GM12873 (cell line): ENCODE data around the gene TPH1.

Experiments
- CTCF ChIP-seq: IDR thresholded peaks from 2 replicates; pipeline ENCODE4 v1.5.1; 2012; ENCODE audit warnings: low read depth, mild to moderate bottlenecking, moderate library complexity, low read length, control low read depth; ENCODE audit not compliant: insufficient read depth; ENCODE audit errors: missing control alignments

The TPH1 gene

GRCh38 chr11:18063862-18064434, 17.9 kb upstream of the TPH1 start:
- no peak for TF ChIP-seq CTCF

GRCh38 chr11:18063125-18063524, 17.1 kb upstream of the TPH1 start:
- TF ChIP-seq CTCF: no peak

DNA sequence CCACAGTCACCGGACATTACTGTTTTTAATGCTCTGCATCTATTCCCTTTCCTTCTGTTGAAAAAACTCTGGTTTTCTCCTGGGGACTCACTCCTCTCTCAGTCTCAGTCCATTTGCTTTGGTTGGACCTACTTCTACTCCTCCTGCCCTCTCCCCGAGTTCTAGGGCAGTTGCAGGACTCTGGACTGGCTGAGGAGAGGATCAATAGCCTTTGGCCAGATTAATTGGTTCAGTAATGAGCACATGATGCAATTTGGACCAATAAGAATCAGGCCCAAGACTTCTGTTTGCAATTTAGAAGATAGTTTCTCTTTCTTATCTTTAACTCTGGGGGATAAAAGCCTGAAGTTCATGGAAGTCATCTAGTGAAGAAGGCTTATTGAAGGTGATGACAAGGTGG, 15.3 kb upstream of the TPH1 start:
- no peak for TF ChIP-seq CTCF

GRCh38 chr11:18056561-18057181, 10.6 kb upstream of the TPH1 start:
- TF ChIP-seq CTCF: no peak

DNA sequence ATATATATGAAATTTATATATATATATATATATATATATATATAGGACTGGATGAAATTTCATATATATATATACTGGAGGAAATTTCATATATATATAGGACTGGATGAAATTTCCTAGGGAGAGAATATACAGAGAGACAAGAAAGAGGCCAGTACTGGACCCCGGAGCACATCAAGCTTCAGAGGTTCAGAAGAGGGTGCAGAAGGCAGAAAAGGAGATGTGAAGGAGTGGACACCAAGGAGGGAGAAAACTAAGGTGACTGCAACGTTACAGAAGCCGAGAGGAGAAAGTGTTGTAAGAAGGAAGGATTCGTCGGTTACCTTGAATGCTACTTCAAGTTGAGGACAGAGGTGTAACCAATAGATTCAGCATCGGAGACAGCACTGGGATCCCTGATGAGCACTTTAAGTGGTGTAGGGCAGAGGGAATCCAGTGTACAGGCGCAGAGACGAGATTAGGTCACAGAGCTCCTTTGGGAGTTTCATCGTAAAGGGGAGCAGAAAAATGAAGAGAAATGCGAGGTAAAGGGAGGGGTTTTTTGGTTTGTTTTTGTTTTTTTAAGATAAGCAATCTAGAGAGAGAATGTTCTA, 8.5 kb upstream of the TPH1 start:
- no peak for TF ChIP-seq CTCF

- no peak for TF ChIP-seq CTCF
These were observed 4.8 kb upstream of the TPH1 start for GRCh38 chr11:18050848-18051247.

GRCh38 chr11:18036456-18036855, 9.6 kb downstream of the TPH1 start:
- no peak for TF ChIP-seq CTCF
